DOHH2 (cell line): ENCODE measurements around the gene TESK2.
A peak's percentile ranks its signal among the peaks of the same experiment; 100 is the strongest.
"Not testable (repeated sequence)": the region's sequence is repeated elsewhere in the genome, so short reads cannot be mapped to it uniquely, and the experiment has no call there.

Experiments
- H3F3A ChIP-seq: fragments of 200-600 bp; sonication (generic), shearing (Covaris generic); 2 replicates; pipeline ENCODE4 v1.6.0; 2016; ENCODE audit warnings: antibody characterized with exemption, mild to moderate bottlenecking; ENCODE audit not compliant: control insufficient read depth, insufficient read depth
- H3K27ac ChIP-seq: fragments of 200-600 bp; sonication (generic); 2 replicates; pipeline ENCODE4 v1.5.1; 2014; ENCODE audit warnings: low read depth, mild to moderate bottlenecking, low read length, moderate library complexity
- H3K27me3 ChIP-seq: fragments of 200-600 bp; sonication (generic); 2 replicates; pipeline ENCODE4 v1.6.1; 2014; ENCODE audit warnings: mild to moderate bottlenecking, low read length, mixed read lengths; ENCODE audit not compliant: control insufficient read depth
- H3K36me3 ChIP-seq: fragments of 200-600 bp; sonication (generic); 2 replicates; pipeline ENCODE4 v1.6.1; 2014; ENCODE audit warnings: mild to moderate bottlenecking, low read length, moderate library complexity, mixed read lengths; ENCODE audit not compliant: control insufficient read depth
- H3K4me1 ChIP-seq: fragments of 200-600 bp; sonication (generic); 2 replicates; pipeline ENCODE4 v1.6.1; 2014; ENCODE audit warnings: mild to moderate bottlenecking, low read length, mixed read lengths; ENCODE audit not compliant: control insufficient read depth
- H3K4me2 ChIP-seq: fragments of 200-600 bp; sonication (generic); 2 replicates; pipeline ENCODE4 v1.6.0; 2014; ENCODE audit warnings: mild to moderate bottlenecking, low read length, moderate library complexity
- H3K4me3 ChIP-seq: fragments of 200-600 bp; sonication (generic); 2 replicates; pipeline ENCODE4 v1.5.1; 2014; ENCODE audit warnings: mild to moderate bottlenecking, low read length, mixed read lengths
- H3K79me2 ChIP-seq: fragments of 200-600 bp; sonication (generic); 2 replicates; pipeline ENCODE4 v1.6.1; 2014; ENCODE audit warnings: mild to moderate bottlenecking, low read length, mixed read lengths; ENCODE audit not compliant: control insufficient read depth
- H3K9me2 ChIP-seq: fragments of 200-600 bp; sonication (generic); replicated peaks from 2 replicates; pipeline ENCODE4 v1.6.1; 2014; ENCODE audit warnings: mild to moderate bottlenecking, low read length, mixed read lengths; ENCODE audit not compliant: control insufficient read depth
- H3K9me3 ChIP-seq: fragments of 200-600 bp; sonication (generic); 2 replicates; pipeline ENCODE4 v1.6.1; 2014; ENCODE audit warnings: antibody characterized with exemption, low read length, mixed read lengths; ENCODE audit not compliant: control insufficient read depth, insufficient read depth
- H4K20me1 ChIP-seq: fragments of 200-600 bp; sonication (generic); 2 replicates; pipeline ENCODE4 v1.6.0; 2014; ENCODE audit warnings: low read depth, mild to moderate bottlenecking, antibody characterized with exemption, low read length, moderate library complexity; ENCODE audit not compliant: control insufficient read depth, insufficient read depth
- EZH2phosphoT487 ChIP-seq: fragments of 200-600 bp; sonication (generic); IDR thresholded peaks from 2 replicates; pipeline ENCODE4 v1.6.1; 2017; ENCODE audit warnings: borderline replicate concordance, mild to moderate bottlenecking, antibody characterized with exemption, low read length, moderate library complexity, mixed read lengths
- TF ChIP-seq, protein P1 (sequence below): fragments of 200-600 bp; sonication (generic); IDR thresholded peaks from one replicate; pipeline ENCODE4 v1.5.1; 2014; ENCODE audit warnings: antibody characterized with exemption, mild to moderate bottlenecking, low read depth, low read length; ENCODE audit not compliant: poor library complexity, severe bottlenecking

Gene TESK2

DNA sequence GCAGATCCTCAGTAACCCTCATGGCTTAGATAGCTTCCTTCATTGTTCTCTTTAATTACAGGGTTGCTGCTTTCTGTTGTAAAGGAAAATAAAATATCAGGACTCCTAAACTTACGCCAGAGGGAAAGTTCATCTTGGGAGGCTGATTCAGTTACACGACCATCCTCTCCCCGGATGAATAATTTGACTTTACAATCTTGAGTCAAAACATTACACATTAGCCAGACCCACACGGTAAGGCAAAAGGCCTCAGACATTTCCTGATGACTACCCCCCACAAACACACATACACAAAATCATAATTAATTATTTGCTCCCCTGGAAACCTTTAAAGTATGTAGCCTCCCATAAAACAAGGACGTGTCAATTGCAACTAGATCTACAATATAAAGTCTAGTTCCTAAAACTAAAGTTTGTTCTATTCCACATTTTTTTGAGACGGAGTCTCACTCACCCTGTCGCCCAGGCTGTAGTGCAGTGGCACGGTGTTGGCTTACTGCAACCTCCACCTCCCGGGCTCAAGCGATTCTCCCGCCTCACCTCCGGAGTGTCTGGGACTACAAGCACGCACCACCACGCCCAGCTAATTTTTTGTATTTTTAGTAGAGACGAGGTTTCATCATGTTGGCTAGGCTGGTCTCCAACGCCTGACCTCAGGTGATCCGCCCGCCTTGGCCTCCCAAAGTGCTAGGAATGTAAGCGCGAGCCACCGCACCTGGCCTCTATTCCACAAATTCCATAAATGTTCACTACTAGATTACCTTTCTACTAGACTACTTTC, 31.6 kb upstream of the TESK2 start:
- peaks cover 50% of the 10 kb centered on the region for H3K4me1 ChIP-seq
- peaks cover 10% of the 10 kb centered on the region; the same call in 1 of the 2 replicates for H4K20me1 ChIP-seq
- H3K9me2 ChIP-seq: no peaks in the 10 kb centered on the region
- peaks cover 34% of the 10 kb centered on the region for H3K36me3 ChIP-seq
- TF ChIP-seq EZH2phosphoT487: no peak
- TF ChIP-seq, protein P1, sequence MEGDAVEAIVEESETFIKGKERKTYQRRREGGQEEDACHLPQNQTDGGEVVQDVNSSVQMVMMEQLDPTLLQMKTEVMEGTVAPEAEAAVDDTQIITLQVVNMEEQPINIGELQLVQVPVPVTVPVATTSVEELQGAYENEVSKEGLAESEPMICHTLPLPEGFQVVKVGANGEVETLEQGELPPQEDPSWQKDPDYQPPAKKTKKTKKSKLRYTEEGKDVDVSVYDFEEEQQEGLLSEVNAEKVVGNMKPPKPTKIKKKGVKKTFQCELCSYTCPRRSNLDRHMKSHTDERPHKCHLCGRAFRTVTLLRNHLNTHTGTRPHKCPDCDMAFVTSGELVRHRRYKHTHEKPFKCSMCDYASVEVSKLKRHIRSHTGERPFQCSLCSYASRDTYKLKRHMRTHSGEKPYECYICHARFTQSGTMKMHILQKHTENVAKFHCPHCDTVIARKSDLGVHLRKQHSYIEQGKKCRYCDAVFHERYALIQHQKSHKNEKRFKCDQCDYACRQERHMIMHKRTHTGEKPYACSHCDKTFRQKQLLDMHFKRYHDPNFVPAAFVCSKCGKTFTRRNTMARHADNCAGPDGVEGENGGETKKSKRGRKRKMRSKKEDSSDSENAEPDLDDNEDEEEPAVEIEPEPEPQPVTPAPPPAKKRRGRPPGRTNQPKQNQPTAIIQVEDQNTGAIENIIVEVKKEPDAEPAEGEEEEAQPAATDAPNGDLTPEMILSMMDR: no peak
- no peaks in the 10 kb centered on the region; the same call in 1 of the 2 replicates for H3K27me3 ChIP-seq
- no peaks in the 10 kb centered on the region for H3K9me3 ChIP-seq
- peak overlapping the region; percentile 77 for H3K27ac ChIP-seq
- H3K4me3 ChIP-seq: peak overlapping the region; percentile 97
- H3K4me2 ChIP-seq: peak overlapping the region; percentile 86
- peaks cover 44% of the 10 kb centered on the region for H3K79me2 ChIP-seq
- 0 out of 2 replicates have a peak, but pooled peaks cover 4% of the 10 kb centered on the region for H3F3A ChIP-seq

DNA sequence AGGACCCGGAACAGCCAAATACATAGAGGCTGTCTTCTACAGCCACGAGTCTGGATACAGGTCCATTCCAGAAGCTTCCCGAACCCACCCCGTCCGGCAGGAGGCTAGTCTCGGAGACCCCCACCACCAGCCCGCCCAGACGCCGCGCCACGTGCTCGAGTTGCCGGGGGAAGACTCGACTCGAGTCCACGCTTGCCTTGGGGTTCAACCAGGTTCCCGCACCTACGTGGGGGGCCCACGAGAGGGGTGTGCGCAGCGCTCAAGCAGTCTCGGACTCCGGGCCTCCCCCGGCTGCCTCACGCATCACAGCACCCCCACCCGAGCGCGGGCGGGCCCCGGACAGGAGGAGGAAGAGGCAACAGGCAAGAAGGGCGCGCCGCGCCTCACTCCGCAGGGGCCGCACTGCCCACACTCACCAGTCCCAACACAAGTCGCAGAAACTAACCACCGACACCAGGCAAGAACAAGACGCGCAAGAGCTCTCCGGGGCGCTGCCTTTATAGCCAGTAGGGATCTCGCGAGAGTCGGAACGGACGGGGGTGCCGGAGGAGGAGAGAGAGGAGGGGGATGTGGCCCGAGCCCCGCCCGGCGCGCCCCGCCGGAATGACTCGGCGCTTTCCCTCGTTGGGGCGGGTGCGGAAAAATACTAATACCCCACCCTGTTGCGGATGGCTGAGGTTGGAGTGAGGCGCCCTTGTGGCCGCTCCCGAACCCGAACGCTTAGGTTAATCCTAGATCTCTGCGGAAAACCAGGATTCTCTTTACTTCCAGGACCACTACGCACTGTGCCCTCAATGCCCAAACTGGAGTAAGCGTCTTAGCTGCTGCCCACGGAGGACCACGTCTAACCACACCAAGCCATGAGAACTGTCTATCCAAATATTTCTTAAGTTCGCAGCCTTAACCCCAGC, 30.7 kb upstream of the TESK2 start, which contains the start of gene PRDX1:
Gene PRDX1 (minus strand): TSS at position 472 of the 911 bp plus-strand sequence. CDS start 2,841 bp downstream, outside the sequence.
- Histone ChIP-seq H3F3A (0 out of 2 replicates have a peak, but pooled peaks cover 4% of the 10 kb centered on the region), H3K4me1 (peaks cover 50% of the 10 kb centered on the region)

DNA sequence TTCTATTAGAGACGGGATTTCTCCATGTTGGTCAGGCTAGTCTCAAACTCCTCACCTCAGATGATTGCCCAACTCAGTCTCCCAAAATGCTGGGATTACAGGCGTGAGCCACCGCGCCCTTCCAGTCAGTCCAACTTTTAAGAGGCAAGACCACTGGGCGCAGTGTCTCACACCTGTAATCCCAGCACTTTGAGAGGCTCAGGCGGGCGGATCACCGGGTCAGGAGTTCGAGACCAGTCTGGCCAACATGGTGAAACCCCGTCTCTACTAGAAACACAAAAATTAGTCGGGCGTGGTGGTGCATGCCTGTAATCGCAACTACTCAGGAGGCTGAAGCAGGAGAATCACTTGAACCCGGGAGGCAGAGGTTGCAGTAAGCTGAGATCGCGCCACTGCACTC, 28.8 kb upstream of the TESK2 start:
- peak overlapping the region; percentile 51 for H3K27ac ChIP-seq
- not testable (repeated sequence) for H4K20me1 ChIP-seq, H3F3A ChIP-seq, H3K9me2 ChIP-seq, H3K27me3 ChIP-seq, H3K9me3 ChIP-seq
- peak overlapping the region; percentile 86 for H3K4me2 ChIP-seq
- H3K4me1 ChIP-seq: peaks cover 43% of the 10 kb centered on the region
- H3K4me3 ChIP-seq: peak overlapping the region; percentile 97
- peaks cover 60% of the 10 kb centered on the region for H3K36me3 ChIP-seq
- H3K79me2 ChIP-seq: peaks cover 64% of the 10 kb centered on the region

More for the DNA sequence above, 30.7 kb upstream of the TESK2 start, which contains the start of gene PRDX1:
- peak within 1 kb of the TSS; percentile 97 for H3K4me3 ChIP-seq
- peak within 1 kb of the TSS; percentile 77 for H3K27ac ChIP-seq
- TF ChIP-seq, protein P1: peak; percentile 29
- no peak for TF ChIP-seq EZH2phosphoT487
- peaks cover 52% of the 10 kb centered on the region for H3K79me2 ChIP-seq
- H4K20me1 ChIP-seq: peaks cover 10% of the 10 kb centered on the region; the same call in 1 of the 2 replicates
- H3K9me3 ChIP-seq: no peaks in the 10 kb centered on the region
- H3K27me3 ChIP-seq: no peaks in the 10 kb centered on the region; the same call in 1 of the 2 replicates
- no peaks in the 10 kb centered on the region for H3K9me2 ChIP-seq
- peaks cover 42% of the 10 kb centered on the region for H3K36me3 ChIP-seq
- H3K4me2 ChIP-seq: peak within 1 kb of the TSS; percentile 86
